MG63 (cell line): ENCODE measurements around the gene ATG16L1. TPM values are rescaled to one million over a fixed set of nuclear protein-coding genes. Genes with fewer than 3 reads are reported as not detected.
"Not testable (repeated sequence)": the region's sequence is repeated elsewhere in the genome, so short reads cannot be mapped to it uniquely, and the experiment has no call there.

Source experiments
- DNase-seq: peaks from one replicate; pipeline ENCODE4 v3.0.0-alpha.2; 2020
- H3K27me3 ChIP-seq: fragments of 250-450 bp; sonication (Bioruptor Pico); 2 replicates; pipeline ENCODE4 v1.5.1; 2020; ENCODE audit warnings: mild to moderate bottlenecking, moderate library complexity
- H3K36me3 ChIP-seq: fragments of 250-450 bp; sonication (Bioruptor Pico); 2 replicates; pipeline ENCODE4 v1.5.1; 2020; ENCODE audit warnings: mild to moderate bottlenecking, moderate library complexity
- H3K4me3 ChIP-seq: fragments of 250-450 bp; sonication (Bioruptor Pico); 2 replicates; pipeline ENCODE4 v1.5.1; 2020; ENCODE audit warnings: mild to moderate bottlenecking, moderate library complexity
- H3K9me3 ChIP-seq: fragments of 250-450 bp; sonication (Bioruptor Pico); 2 replicates; pipeline ENCODE4 v1.5.1; 2020; ENCODE audit warnings: mild to moderate bottlenecking, moderate library complexity
- total RNA-seq: library from RNA; depleted of rRNA; stranded (reverse); fragments of >200 nt; shearing (Covaris generic); gene quantifications from 2 replicates; pipeline ENCODE4 v1.2.3, GENCODE V29; 2014; ENCODE audit warnings: low replicate concordance; rRNA removed

The ATG16L1 gene
- total RNA-seq, 1 experiment from 2014 or later: 33.2 TPM

DNA sequence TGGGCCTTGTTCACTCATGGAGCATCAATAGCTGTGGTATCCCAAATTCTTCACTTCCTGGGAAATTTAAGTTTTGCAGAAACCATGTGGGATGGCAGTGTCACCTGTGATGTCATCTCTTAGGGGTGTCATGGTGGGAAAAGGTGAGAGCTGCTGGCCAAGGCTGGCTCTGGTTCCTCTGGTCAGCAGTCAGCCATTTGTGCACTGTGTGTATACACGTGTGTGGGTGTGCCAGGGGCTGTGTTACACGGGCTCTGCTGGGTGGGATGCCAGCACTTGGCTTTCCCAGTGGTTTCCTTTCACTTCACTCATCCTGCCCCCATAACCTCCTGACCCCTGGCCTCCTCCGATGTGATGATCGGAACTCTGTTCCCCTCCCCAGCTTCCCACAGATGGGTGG lies 77.4 kb downstream of the ATG16L1 start:
- H3K4me3 ChIP-seq: no peak overlapping the region
- H3K27me3 ChIP-seq: no peaks in the 10 kb centered on the region
- H3K36me3 ChIP-seq: no peaks in the 10 kb centered on the region
- no peak for DNase-seq
- no peaks in the 10 kb centered on the region for H3K9me3 ChIP-seq

DNA sequence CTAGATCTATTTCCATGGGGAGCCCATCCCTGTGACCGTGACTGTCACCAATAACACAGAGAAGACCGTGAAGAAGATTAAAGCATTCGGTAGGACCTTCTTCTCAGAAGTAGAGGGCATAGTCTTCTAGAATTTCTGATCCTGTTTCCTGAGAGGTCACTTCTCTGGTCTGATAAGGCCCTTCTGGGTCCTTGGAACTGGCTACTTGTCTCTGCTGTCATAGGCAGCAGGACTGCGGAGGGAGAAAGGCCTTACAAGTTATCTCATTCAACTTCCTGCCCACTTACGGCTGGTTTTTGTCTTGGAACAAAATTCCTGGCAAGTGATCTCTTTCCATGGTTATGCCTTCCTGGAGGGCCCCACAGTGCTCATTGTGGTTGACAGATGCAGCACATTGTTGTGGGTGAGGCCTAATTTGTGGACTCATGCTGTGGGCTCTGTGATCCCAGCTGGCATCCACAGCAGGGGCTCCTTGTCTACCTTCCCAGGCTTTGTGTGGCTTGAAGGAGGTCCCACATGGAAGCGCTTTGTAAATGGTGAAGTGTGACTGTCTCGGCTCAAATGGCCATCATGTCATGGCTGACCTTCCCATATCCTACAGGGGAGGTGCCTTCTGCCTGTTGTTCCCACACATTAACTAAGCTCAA lies 78.1 kb downstream of the ATG16L1 start:
- Histone ChIP-seq H3K9me3 (no peaks in the 10 kb centered on the region), H3K4me3 (no peak overlapping the region), H3K36me3 (no peaks in the 10 kb centered on the region), H3K27me3 (no peaks in the 10 kb centered on the region)
- peak; percentile 23 for DNase-seq

DNA sequence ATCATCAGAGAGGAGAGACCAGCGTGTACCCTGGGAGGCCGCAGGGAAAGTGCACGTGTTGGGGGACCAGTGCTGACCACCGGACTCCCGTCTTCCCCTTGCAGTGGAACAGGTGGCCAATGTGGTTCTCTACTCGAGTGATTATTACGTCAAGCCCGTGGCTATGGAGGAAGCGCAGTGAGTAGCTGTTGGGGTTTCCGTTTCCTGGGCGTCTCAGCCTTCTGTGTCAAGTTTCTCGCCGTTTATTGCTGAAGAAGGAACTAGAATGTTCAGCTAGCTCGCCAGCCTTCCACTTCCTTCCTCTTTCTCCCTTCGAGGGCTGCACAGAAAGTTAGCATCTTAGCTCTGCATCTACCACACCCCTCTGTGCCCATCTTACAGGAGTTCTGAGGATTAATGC lies 80.1 kb downstream of the ATG16L1 start:
- H3K9me3 ChIP-seq: no peaks in the 10 kb centered on the region
- no peaks in the 10 kb centered on the region for H3K36me3 ChIP-seq
- no peaks in the 10 kb centered on the region for H3K27me3 ChIP-seq
- H3K4me3 ChIP-seq: no peak overlapping the region
- no peak for DNase-seq

DNA sequence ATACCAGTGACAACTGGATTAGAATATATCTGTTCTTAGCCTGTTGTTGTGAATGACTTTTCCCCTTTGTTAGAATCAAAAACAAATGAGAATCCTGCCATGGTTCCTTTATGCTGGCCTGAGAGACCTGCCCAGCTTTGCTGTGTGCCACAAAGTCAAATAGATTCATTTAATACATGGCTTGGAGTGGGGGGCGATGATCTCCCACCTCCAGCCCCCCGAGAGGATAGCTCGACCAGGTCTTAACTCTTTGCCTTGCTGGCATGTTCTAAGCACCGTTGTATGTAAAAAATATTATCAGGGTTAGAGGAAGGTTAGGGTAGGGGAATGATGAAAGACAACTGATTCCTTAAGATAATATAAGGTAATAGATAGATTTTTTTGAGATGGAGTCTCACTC lies 80.7 kb downstream of the ATG16L1 start:
- H3K4me3 ChIP-seq: no peak overlapping the region
- no peaks in the 10 kb centered on the region for H3K36me3 ChIP-seq
- H3K27me3 ChIP-seq: no peaks in the 10 kb centered on the region
- H3K9me3 ChIP-seq: no peaks in the 10 kb centered on the region
- no peak for DNase-seq

DNA sequence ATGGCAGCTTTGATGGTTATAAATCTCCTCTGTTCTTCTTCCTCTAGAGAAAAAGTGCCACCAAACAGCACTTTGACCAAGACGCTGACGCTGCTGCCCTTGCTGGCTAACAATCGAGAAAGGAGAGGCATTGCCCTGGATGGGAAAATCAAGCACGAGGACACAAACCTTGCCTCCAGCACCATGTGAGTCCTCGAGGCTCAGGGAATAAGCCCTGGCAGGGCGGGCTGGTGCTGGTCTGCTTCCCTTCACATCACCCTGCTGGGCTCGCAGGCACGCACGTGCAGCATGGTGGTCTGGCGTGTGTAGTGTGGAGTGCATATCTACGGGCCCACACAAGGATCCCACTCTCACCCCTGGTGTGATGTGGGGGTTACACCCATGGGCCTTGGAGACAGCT lies 83.4 kb downstream of the ATG16L1 start:
- Histone ChIP-seq H3K27me3 (no peaks in the 10 kb centered on the region), H3K36me3 (no peaks in the 10 kb centered on the region), H3K4me3 (no peak overlapping the region), H3K9me3 (no peaks in the 10 kb centered on the region)
- DNase-seq: no peak

DNA sequence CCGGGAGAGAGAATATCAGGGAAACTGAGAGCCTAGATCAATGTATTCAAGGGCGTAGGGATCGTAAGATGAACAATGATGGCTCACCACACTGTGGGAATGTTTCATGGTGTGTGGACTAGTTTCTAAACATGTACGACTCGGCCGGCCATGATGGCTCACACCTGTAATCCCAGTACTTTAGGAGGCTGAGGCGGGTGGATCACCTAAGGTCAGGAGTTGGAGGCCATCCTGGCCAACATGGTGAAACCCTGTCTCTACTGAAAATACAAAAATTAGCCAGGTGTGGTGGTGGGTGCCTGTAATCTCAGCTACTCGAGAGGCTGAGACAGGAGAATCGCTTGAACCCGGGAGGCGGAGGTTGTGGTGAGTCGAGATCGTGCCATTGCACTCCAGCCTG lies 84.6 kb downstream of the ATG16L1 start:
- not testable (repeated sequence) for H3K36me3 ChIP-seq, H3K9me3 ChIP-seq, H3K4me3 ChIP-seq, DNase-seq, H3K27me3 ChIP-seq

DNA sequence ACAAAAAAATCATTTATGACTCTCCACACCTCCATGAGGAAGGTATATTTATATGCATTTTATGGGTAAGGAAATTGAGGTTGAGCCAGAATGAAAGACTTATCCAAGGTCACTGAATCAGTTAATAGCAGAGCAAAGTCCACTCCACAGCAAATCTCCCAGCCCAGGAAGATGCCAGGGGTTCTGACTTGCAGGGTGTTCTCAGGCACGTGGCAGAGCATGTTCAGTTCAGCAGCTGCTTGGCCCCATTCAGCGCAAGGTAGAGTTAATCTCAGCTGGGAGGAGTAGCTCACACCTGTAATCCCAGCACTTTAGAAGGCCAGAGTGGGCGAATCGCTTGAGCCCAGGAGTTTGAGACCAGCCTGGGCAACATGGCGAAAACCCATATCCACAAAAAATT lies 85.1 kb downstream of the ATG16L1 start:
- no peak for DNase-seq
- H3K36me3 ChIP-seq: no peaks in the 10 kb centered on the region
- H3K9me3 ChIP-seq: no peaks in the 10 kb centered on the region
- no peak overlapping the region for H3K4me3 ChIP-seq
- H3K27me3 ChIP-seq: no peaks in the 10 kb centered on the region

DNA sequence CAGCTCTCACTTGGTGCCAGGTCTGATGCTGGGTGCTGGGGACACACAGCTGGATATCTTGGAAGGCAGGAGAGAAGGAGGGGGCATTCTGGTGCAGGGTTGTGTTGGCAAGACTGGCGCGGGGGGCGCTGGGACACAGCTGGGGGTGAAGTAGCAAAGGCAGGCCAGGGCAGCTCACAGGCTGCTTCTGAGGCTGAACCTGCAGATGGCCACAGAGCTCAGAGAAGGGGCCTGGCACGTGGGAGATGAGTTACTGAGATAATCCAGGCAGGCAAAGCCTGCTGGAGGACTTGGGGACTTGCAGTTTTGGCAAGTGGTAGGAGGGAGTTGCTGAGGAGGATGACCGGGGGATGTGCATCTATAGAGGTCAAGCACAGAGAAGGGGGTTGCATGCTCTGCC lies 86.6 kb downstream of the ATG16L1 start:
- Histone ChIP-seq H3K36me3 (no peaks in the 10 kb centered on the region), H3K9me3 (no peaks in the 10 kb centered on the region), H3K27me3 (no peaks in the 10 kb centered on the region), H3K4me3 (no peak overlapping the region)
- no peak for DNase-seq

DNA sequence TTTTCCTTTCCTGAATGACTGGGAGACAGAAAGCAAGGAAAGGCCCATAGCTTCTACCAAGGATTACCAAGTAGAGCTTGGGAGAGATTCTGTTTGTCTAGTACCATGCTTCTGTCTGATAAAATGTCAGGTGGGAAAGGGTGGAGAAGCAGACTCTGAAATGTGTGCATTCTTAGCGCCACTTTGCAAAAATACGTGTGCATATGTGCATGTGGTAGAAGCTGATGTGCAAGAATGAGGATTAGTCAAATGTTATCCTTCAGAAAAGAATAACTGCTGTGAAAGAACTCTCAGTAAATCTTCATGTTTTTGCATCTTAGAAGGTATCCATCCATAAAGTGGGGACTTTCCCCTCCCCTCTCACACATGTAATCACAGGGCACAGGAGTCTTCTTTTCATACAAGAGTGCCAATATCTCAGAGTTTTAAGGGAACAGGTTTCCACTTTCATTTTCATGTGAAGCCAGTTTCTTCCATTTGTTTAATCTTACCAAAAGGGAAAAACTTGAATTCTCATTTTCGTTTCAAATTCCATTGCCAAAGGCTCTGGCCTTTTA lies 87.4 kb downstream of the ATG16L1 start:
- H3K36me3 ChIP-seq: no peaks in the 10 kb centered on the region
- H3K27me3 ChIP-seq: no peaks in the 10 kb centered on the region
- no peak overlapping the region for H3K4me3 ChIP-seq
- H3K9me3 ChIP-seq: no peaks in the 10 kb centered on the region
- DNase-seq: no peak

DNA sequence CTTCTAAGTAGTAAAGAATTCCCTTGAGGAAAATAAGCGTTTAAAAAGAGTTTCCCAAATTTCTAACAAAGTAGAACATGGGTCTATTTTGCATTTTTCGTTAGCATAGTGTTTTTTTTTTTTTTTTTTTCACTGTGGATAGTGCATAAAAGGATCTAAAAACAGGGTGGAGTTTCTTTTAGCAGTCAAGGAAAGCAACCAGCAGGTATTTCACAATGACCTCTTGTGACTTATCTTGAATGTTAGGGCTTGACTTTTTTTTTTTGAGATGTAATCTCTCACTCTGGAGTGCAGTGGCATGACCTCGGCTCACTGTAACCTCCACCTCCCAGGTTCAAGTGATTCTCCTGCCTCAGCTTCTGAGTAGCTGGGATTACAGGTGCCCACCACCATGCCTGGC lies 88.0 kb downstream of the ATG16L1 start:
- no peaks in the 10 kb centered on the region for H3K36me3 ChIP-seq
- H3K9me3 ChIP-seq: no peaks in the 10 kb centered on the region
- no peaks in the 10 kb centered on the region for H3K27me3 ChIP-seq
- H3K4me3 ChIP-seq: no peak overlapping the region
- no peak for DNase-seq

DNA sequence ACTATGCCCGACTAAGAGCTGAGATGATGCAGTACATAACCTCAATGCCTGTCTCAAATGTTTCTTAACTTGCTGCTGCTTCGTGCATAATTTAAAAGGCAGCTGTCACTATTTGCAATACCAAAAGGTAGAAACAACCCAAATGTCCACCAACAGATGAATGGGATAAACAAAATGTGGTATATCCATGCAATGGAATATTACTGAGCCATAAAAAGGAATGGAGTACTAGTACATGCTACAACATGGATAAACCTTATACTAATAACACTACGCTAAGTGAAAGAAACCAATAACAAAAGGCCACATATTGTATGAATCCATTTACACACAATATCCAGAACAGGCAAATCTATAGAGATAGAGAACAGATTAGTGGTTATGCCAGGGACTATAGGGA lies 89.8 kb downstream of the ATG16L1 start:
- Histone ChIP-seq H3K4me3 (no peak overlapping the region), H3K36me3 (no peaks in the 10 kb centered on the region), H3K27me3 (no peaks in the 10 kb centered on the region), H3K9me3 (no peaks in the 10 kb centered on the region)
- no peak for DNase-seq

DNA sequence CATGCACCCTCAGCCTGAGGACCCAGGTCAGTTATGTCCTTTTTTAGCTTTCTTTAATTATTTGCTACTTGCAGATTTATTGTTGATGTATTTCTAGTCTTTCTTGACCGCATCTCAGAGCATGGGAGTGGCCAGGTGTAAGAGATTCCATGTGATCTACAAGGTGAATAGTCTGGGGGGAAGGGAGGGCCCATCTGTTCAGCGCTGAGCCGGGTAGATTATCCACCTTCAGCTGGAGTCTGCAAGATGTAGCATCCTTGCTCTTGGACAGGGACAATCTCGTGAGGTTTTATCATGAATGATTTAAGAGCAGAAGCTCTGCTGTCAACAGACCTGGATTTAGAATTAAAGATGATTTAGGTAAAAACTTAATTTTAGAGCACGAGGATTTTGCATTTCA lies 90.8 kb downstream of the ATG16L1 start:
- Histone ChIP-seq H3K27me3 (no peaks in the 10 kb centered on the region), H3K36me3 (no peaks in the 10 kb centered on the region), H3K4me3 (no peak overlapping the region), H3K9me3 (no peaks in the 10 kb centered on the region)
- no peak for DNase-seq

DNA sequence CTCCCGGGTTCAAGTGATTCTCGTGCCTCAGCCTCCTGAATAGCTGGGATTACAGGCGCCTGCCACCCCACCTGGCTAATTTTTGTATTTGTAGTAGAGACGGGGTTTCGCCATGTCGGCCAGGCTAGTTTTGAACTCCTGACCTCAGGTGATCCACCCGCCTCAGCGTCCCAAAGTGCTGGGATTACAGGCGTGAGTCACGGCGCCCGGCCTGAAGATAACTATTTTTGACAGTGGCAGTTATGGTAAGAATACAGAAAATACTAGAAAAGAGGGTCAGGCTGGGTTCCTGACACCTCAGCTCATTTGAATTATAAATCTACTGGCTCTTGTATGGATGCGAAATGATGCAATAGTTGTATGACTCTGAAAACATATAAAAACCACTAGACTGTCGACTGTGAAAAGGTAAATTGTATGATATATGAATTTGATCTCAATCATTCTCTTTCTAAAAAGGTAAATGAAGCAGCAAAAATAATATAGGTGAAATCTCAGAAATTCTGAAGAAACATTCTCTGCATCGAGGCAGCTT lies 91.8 kb downstream of the ATG16L1 start:
- Histone ChIP-seq H3K27me3 (no peaks in the 10 kb centered on the region), H3K9me3 (no peaks in the 10 kb centered on the region), H3K4me3 (no peak overlapping the region), H3K36me3 (no peaks in the 10 kb centered on the region)
- DNase-seq: no peak

Other genes with a start within 250 kb of the ATG16L1 start
- gene NGEF, start 238.4 kb upstream of the ATG16L1 start, total RNA-seq: 26.1 and 52.2 TPM in 2 replicates
- gene NEU2, start 219.0 kb upstream of the ATG16L1 start, total RNA-seq: not detected in 2 replicates
- gene INPP5D, start 191.3 kb upstream of the ATG16L1 start, total RNA-seq: not detected in 2 replicates
- gene SAG, start 56.1 kb downstream of the ATG16L1 start, total RNA-seq: not detected in 2 replicates
- gene DGKD, start 102.8 kb downstream of the ATG16L1 start, total RNA-seq: 8.8 and 8.9 TPM in 2 replicates